Measurements from ENCODE around the gene PRKRIP1.

The PRKRIP1 gene

GRCh38 chr7:102431617-102432298 is 35.6 kb downstream of the PRKRIP1 start (continued):
- TF ChIP-seq ZNF202 (tag by site-specific recombination; IDR thresholded peaks at IDR 0.05; ENCODE audit: borderline replicate concordance) (no peak), ZNF747 (tag by site-specific recombination; IDR thresholded peaks at IDR 0.05) (no peak), ZNF10 (tag by site-specific recombination; IDR thresholded peaks at IDR 0.05) (peak; percentile 92), BCL11A (tag by site-specific recombination; IDR thresholded peaks at IDR 0.05; ENCODE audit: low read depth) (peak; percentile 17; the same call in 1 of the 2 replicates), ZNF311 (tag by site-specific recombination; IDR thresholded peaks at IDR 0.05; ENCODE audit: borderline replicate concordance) (no peak), ZFP41 (tag by site-specific recombination; IDR thresholded peaks at IDR 0.05; ENCODE audit: borderline replicate concordance) (no peak), ZNF701 (tag by site-specific recombination; IDR thresholded peaks at IDR 0.05) (no peak), GLI2 (tag by site-specific recombination; IDR thresholded peaks at IDR 0.05; ENCODE audit: borderline replicate concordance, low read depth) (no peak), ZNF660 (tag by site-specific recombination; IDR thresholded peaks at IDR 0.05) (no peak), ZNF513 (tag by site-specific recombination; IDR thresholded peaks at IDR 0.05) (no peak), ZNF239 (tag by site-specific recombination; IDR thresholded peaks at IDR 0.05) (no peak), PRDM2 (tag by site-specific recombination; IDR thresholded peaks at IDR 0.05; ENCODE audit: borderline replicate concordance) (no peak), GLIS1 (tag by site-specific recombination; IDR thresholded peaks at IDR 0.05) (no peak; the same call in 1 of the 2 replicates), ZNF114 (tag by site-specific recombination; IDR thresholded peaks at IDR 0.05) (no peak), ZIC2 (tag by site-specific recombination; IDR thresholded peaks at IDR 0.05) (peak; percentile 96), PATZ1 (tag by site-specific recombination; IDR thresholded peaks at IDR 0.05) (peak; percentile 30; the same call in 1 of the 2 replicates), ZNF266 (tag by site-specific recombination; IDR thresholded peaks at IDR 0.05; ENCODE audit: low read depth) (no peak)
- TF ChIP-seq, protein P1, sequence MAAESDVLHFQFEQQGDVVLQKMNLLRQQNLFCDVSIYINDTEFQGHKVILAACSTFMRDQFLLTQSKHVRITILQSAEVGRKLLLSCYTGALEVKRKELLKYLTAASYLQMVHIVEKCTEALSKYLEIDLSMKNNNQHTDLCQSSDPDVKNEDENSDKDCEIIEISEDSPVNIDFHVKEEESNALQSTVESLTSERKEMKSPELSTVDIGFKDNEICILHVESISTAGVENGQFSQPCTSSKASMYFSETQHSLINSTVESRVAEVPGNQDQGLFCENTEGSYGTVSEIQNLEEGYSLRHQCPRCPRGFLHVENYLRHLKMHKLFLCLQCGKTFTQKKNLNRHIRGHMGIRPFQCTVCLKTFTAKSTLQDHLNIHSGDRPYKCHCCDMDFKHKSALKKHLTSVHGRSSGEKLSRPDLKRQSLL (tag by site-specific recombination; IDR thresholded peaks at IDR 0.05): no peak
- TF ChIP-seq, protein P2, sequence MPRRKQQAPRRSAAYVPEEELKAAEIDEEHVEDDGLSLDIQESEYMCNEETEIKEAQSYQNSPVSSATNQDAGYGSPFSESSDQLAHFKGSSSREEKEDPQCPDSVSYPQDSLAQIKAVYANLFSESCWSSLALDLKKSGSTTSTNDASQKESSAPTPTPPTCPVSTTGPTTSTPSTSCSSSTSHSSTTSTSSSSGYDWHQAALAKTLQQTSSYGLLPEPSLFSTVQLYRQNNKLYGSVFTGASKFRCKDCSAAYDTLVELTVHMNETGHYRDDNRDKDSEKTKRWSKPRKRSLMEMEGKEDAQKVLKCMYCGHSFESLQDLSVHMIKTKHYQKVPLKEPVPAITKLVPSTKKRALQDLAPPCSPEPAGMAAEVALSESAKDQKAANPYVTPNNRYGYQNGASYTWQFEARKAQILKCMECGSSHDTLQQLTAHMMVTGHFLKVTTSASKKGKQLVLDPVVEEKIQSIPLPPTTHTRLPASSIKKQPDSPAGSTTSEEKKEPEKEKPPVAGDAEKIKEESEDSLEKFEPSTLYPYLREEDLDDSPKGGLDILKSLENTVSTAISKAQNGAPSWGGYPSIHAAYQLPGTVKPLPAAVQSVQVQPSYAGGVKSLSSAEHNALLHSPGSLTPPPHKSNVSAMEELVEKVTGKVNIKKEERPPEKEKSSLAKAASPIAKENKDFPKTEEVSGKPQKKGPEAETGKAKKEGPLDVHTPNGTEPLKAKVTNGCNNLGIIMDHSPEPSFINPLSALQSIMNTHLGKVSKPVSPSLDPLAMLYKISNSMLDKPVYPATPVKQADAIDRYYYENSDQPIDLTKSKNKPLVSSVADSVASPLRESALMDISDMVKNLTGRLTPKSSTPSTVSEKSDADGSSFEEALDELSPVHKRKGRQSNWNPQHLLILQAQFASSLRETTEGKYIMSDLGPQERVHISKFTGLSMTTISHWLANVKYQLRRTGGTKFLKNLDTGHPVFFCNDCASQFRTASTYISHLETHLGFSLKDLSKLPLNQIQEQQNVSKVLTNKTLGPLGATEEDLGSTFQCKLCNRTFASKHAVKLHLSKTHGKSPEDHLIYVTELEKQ (tag by site-specific recombination; IDR thresholded peaks at IDR 0.05; ENCODE audit: borderline replicate concordance): no peak
- TF ChIP-seq, protein P3, sequence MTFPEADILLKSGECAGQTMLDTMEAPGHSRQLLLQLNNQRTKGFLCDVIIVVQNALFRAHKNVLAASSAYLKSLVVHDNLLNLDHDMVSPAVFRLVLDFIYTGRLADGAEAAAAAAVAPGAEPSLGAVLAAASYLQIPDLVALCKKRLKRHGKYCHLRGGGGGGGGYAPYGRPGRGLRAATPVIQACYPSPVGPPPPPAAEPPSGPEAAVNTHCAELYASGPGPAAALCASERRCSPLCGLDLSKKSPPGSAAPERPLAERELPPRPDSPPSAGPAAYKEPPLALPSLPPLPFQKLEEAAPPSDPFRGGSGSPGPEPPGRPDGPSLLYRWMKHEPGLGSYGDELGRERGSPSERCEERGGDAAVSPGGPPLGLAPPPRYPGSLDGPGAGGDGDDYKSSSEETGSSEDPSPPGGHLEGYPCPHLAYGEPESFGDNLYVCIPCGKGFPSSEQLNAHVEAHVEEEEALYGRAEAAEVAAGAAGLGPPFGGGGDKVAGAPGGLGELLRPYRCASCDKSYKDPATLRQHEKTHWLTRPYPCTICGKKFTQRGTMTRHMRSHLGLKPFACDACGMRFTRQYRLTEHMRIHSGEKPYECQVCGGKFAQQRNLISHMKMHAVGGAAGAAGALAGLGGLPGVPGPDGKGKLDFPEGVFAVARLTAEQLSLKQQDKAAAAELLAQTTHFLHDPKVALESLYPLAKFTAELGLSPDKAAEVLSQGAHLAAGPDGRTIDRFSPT (tag by site-specific recombination; IDR thresholded peaks at IDR 0.05): peak; percentile 88; the same call in 1 of the 2 replicates
